GM18502 (cell line): ENCODE data around the gene LBX2.

Experiments
- ATAC-seq: cut with Tn5 transposase; IDR thresholded peaks from one replicate; pipeline ENCODE4 v1.9.1; 2021; ENCODE audit warnings: mild to moderate bottlenecking; ENCODE audit not compliant: unreplicated experiment, poor library complexity

Gene LBX2

GRCh38 chr2:74505448-74506246, 6.2 kb upstream of the LBX2 start:
- ATAC-seq: no peak

GRCh38 chr2:74504591-74504990, 5.2 kb upstream of the LBX2 start:
- ATAC-seq: no peak

GRCh38 chr2:74503506-74504475, 4.4 kb upstream of the LBX2 start:
- no peak for ATAC-seq

GRCh38 chr2:74502720-74503505, 3.5 kb upstream of the LBX2 start:
- ATAC-seq: peak; percentile 40

GRCh38 chr2:74502147-74502719, 2.8 kb upstream of the LBX2 start:
- ATAC-seq: no peak

GRCh38 chr2:74501335-74502071, 2.1 kb upstream of the LBX2 start:
- ATAC-seq: no peak

GRCh38 chr2:74500578-74500946, 1.2 kb upstream of the LBX2 start:
- ATAC-seq: no peak

- no peak for ATAC-seq
Observed at GRCh38 chr2:74499940-74500577, 656 bp upstream of the LBX2 start.

- no peak for ATAC-seq
Observed at GRCh38 chr2:74498500-74499266, 720 bp downstream of the LBX2 start.

- ATAC-seq: no peak
Observed at GRCh38 chr2:74497777-74498499, 1.5 kb downstream of the LBX2 start.

GRCh38 chr2:74496997-74497776, 2.2 kb downstream of the LBX2 start:
- no peak for ATAC-seq

GRCh38 chr2:74495440-74495839, 4.0 kb downstream of the LBX2 start:
- ATAC-seq: no peak

- ATAC-seq: no peak
Observed at GRCh38 chr2:74493546-74493945, 5.9 kb downstream of the LBX2 start.

GRCh38 chr2:74491648-74492544, 7.5 kb downstream of the LBX2 start:
- no peak for ATAC-seq

- ATAC-seq: no peak
Observed at GRCh38 chr2:74489906-74490305, 9.5 kb downstream of the LBX2 start.
